ENCODE data around the gene P4HA2.
A peak's percentile ranks its signal among the peaks of the same experiment; 100 is the strongest.

The P4HA2 gene

GRCh38 chr5:132190161-132190817, 37.4 kb downstream of the P4HA2 start:
- Histone ChIP-seq H2AFZ (ENCODE audit: low read length) (no peak overlapping the region), H3K36me3 (replicated peaks; ENCODE audit: insufficient read depth, low read length) (no peaks in the 10 kb centered on the region), H3K9me3 (replicated peaks; ENCODE audit: insufficient read depth, low read length) (no peaks in the 10 kb centered on the region), H3K4me3 (ENCODE audit: low read length) (no peak overlapping the region), H3K9me2 (replicated peaks; ENCODE audit: insufficient read depth, low read length) (no peaks in the 10 kb centered on the region), H3K27ac (ENCODE audit: low read length) (no peak overlapping the region), H3K4me2 (ENCODE audit: low read depth, low read length) (0 out of 2 replicates have a peak overlapping the region, but pooled peaks have one; percentile 2), H3K79me2 (ENCODE audit: low read length) (no peaks in the 10 kb centered on the region), H3K27me3 (replicated peaks; ENCODE audit: insufficient read depth, low read length) (no peaks in the 10 kb centered on the region), H4K20me1 (ENCODE audit: insufficient read depth, low read length) (no peaks in the 10 kb centered on the region), H3K4me1 (ENCODE audit: low read length) (peaks cover 7% of the 10 kb centered on the region), H3K9ac (ENCODE audit: low read length) (no peak overlapping the region), H3F3A (ENCODE audit: insufficient read depth, low read length) (no peaks in the 10 kb centered on the region)
- peak; percentile 81 for DNase-seq
- TF ChIP-seq EZH2phosphoT487 (IDR thresholded peaks at IDR 0.05; ENCODE audit: low read length) = no peak
- TF ChIP-seq CTCF (IDR thresholded peaks at IDR 0.05; ENCODE audit: low read length) = peak; percentile 81
- TF ChIP-seq EZH2 (optimal IDR thresholded peaks at IDR 0.05; ENCODE audit: low read depth, low read length) = no peak

- Histone ChIP-seq H3K9me2 (replicated peaks; ENCODE audit: insufficient read depth, low read length) (no peaks in the 10 kb centered on the region), H3K27ac (ENCODE audit: low read length) (no peak overlapping the region), H3K9ac (ENCODE audit: low read length) (no peak overlapping the region), H4K20me1 (ENCODE audit: insufficient read depth, low read length) (no peaks in the 10 kb centered on the region), H3K36me3 (replicated peaks; ENCODE audit: insufficient read depth, low read length) (no peaks in the 10 kb centered on the region), H3K4me2 (ENCODE audit: low read depth, low read length) (no peak overlapping the region), H3K27me3 (replicated peaks; ENCODE audit: insufficient read depth, low read length) (no peaks in the 10 kb centered on the region), H3K79me2 (ENCODE audit: low read length) (no peaks in the 10 kb centered on the region), H3F3A (ENCODE audit: insufficient read depth, low read length) (no peaks in the 10 kb centered on the region), H3K4me1 (ENCODE audit: low read length) (peaks cover 1% of the 10 kb centered on the region), H3K9me3 (replicated peaks; ENCODE audit: insufficient read depth, low read length) (no peaks in the 10 kb centered on the region), H2AFZ (ENCODE audit: low read length) (no peak overlapping the region), H3K4me3 (ENCODE audit: low read length) (no peak overlapping the region)
- TF ChIP-seq EZH2 (optimal IDR thresholded peaks at IDR 0.05; ENCODE audit: low read depth, low read length) = no peak
- no peak for TF ChIP-seq EZH2phosphoT487 (IDR thresholded peaks at IDR 0.05; ENCODE audit: low read length)
- TF ChIP-seq CTCF (IDR thresholded peaks at IDR 0.05; ENCODE audit: low read length) = no peak
- no peak for DNase-seq
Observed at GRCh38 chr5:132184588-132184987, 43.1 kb downstream of the P4HA2 start.

GRCh38 chr5:132183723-132184122, 43.9 kb downstream of the P4HA2 start:
- Histone ChIP-seq H3K9me2 (replicated peaks; ENCODE audit: insufficient read depth, low read length) (no peaks in the 10 kb centered on the region), H3K4me2 (ENCODE audit: low read depth, low read length) (no peak overlapping the region), H4K20me1 (ENCODE audit: insufficient read depth, low read length) (no peaks in the 10 kb centered on the region), H3K4me1 (ENCODE audit: low read length) (no peaks in the 10 kb centered on the region), H3K9ac (ENCODE audit: low read length) (no peak overlapping the region), H3K4me3 (ENCODE audit: low read length) (no peak overlapping the region), H3K9me3 (replicated peaks; ENCODE audit: insufficient read depth, low read length) (no peaks in the 10 kb centered on the region), H3K27me3 (replicated peaks; ENCODE audit: insufficient read depth, low read length) (no peaks in the 10 kb centered on the region), H3K36me3 (replicated peaks; ENCODE audit: insufficient read depth, low read length) (no peaks in the 10 kb centered on the region), H3K79me2 (ENCODE audit: low read length) (no peaks in the 10 kb centered on the region), H3K27ac (ENCODE audit: low read length) (no peak overlapping the region), H2AFZ (ENCODE audit: low read length) (no peak overlapping the region), H3F3A (ENCODE audit: insufficient read depth, low read length) (no peaks in the 10 kb centered on the region)
- no peak for DNase-seq
- TF ChIP-seq EZH2phosphoT487 (IDR thresholded peaks at IDR 0.05; ENCODE audit: low read length) = no peak
- TF ChIP-seq CTCF (IDR thresholded peaks at IDR 0.05; ENCODE audit: low read length) = no peak
- TF ChIP-seq EZH2 (optimal IDR thresholded peaks at IDR 0.05; ENCODE audit: low read depth, low read length) = no peak

Data from MM.1S (cell line).